Activated CD4-positive, alpha-beta T cell treated with anti-CD3 and anti-CD28 coated beads, Interleukin-2, Interleukin-4, amounts not matched to agents 100 ng/mL and 50 ng/mL, durations not matched to agents 16 hours and 8 hours (primary cell): Measurements from ENCODE around the gene THSD4.
"Not testable (repeated sequence)": the region's sequence is repeated elsewhere in the genome, so short reads cannot be mapped to it uniquely, and the experiment has no call there.

Experiments used
- DNase-seq: peaks from one replicate; pipeline ENCODE4 v3.0.0-alpha.2; 2020; ENCODE audit warnings: low spot score

THSD4 gene

DNA sequence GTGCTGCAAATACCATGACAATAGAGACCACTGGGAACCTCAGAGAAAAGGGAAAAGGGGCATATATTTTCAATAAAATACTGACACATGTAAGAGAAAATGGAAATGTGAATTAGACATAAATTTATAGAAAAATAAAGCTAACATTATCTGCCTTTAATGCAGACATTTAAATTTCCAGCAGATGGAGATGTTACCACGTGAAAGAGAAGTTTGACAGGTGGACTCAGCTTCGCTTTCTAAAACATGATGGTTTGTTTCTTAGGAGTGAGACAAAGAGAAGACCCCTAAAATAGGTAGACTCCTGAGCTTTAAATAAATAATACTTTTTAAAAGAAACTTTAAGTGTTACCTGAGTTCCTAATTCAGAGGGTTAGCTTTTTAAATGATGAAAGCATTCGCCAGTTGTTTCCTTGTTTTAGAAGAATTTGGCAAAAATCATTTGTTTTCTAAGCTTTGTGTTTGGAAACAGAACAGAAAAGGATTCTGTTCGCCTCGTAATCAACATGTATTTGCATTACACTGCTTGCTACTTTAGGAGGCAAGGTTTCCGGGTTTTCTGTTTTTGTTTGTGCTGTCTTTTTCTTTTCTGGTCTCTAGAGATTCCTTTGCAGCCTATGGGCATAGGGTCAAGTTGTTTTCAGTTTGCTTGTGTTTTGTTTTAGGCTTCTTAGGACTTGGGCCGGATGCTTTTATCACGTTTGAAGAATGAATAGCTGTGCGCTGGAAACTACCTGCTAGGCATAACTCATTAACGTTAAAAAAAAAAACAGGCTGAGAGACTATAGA lies 271.4 kb downstream of the THSD4 start:
- DNase-seq: no peak

DNA sequence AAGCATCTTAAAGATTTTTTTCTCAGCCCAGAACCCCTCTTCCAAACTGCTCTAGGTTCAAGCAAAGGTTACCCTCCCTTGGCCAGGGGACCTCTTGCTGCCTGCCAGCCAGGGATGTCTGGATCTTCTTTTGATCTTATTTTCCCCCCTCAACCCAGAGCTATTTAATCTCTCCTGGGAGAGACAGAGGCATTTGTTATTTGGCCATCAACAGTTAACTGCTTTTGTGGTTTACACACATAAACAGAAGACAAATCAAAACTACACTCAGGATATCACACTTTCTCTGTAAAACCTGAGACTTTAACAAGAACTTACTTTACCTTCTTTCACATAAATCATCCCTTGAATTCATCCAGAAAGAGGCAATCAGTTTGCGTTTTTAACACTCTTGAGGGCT lies 272.5 kb downstream of the THSD4 start:
- DNase-seq: no peak

DNA sequence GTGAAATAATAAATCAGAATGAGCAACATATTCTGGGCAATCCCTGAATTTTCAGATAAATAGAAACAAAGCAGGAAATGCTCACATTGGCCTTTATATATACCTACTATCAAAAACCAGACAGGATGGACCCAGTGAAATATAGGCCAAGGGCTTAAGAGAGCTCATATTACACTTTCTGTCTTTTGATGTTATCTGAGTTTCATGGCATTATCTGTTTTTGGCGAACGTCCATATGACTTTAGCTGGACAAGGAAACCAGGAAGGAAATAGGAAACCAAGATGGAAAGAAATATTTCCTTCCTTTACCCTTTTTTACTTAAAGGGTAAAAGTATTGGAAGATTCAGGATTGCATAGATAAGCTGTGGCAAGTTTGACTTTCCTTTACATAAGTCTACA lies 274.8 kb downstream of the THSD4 start:
- DNase-seq: no peak

DNA sequence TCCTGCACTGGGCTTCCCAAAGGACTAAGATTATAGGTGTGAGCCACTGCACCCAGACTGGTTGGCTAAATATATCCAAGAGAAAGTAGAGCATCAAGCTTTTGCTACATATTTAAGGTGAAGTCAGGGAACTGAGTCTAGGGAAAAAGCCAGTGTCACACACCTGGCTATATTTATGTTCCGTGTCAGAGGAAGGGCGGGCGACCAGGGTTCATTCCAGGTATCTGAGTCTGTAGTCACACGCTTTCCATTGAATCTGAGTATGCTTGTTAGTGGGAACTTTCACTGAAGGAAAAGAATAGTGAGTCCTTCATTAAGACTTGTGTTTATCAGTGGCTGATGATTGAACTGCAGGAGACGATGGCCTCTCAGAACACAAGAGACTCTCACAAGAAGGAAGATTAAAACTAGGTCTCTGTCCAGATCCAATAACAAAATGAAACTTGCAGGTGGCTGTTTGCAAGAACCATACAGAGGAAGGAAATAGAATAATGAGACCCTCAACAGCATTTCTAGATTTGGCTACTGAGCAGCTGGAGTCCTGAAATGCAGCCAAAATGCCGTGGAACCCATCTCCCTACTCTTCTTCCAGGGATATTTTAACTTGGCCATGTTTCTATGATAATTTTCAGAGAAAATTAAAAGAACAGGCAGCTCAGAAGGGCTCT lies 276.3 kb downstream of the THSD4 start:
- DNase-seq: no peak

DNA sequence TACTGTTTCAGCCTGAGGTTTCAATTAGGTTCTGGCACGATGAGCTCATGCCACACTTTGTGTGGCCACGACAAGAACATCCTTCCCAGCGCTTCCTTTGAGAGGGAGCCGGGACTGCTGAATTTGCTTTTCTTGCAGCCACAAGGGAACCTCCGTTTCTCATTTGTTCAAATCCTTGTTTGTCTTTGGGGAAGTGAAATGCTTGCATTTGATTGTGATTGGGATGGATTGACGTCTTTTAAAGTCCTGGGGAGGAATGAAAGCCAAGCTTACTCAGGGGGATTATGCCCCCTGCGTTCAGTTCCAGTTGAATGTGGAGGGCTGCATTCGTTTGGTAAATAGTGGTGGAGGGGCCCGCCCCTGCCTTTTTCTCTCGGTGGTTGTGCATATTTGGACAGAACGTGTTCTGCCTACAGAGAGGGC lies 277.6 kb downstream of the THSD4 start:
- no peak for DNase-seq

DNA sequence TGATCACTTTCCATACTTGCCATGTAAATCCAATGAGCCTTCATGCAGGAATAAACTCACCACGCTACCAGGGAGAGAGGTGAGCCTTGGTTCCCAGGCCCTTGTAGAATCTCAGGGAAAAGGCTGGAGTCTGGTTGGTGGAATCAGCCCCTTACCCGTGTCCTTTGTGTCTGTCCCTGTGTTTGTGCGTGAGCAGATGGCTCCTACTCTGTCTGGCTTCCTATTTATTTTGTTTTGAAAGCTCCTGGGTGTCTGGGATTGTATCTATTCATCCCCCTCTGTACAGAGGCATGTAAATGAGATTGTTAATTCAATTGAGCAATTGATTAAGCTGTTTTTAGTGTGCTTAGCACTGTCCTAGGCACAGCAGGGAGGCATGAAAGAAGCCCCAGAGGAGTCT lies 278.1 kb downstream of the THSD4 start:
- no peak for DNase-seq

DNA sequence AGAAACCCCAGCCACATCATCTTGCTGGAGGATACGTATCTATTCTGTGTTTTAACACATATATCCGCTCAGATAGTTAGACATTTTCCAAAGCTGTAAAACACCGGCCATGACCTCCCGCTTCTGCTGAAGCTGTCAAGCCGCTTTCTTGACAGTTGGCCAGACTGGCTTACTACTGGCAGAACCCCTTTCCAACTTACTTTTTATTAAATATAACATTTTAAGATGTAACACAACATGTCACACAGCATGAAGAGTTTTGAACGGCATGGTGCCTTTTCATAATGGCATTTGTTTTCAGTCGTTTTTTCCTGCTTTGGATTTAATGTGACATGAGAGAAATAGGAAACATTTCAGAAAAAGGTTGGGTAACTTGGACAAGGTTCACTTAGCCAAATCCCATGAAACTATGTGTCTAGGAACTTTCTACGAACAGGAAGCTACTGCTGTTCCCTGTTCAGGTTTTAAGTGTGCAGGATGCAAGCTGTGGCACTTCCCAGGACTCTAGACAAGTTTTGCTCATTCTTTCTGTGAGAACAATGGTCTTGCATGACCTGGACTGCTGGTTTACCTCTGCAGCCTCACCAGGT lies 281.4 kb downstream of the THSD4 start:
- no peak for DNase-seq

DNA sequence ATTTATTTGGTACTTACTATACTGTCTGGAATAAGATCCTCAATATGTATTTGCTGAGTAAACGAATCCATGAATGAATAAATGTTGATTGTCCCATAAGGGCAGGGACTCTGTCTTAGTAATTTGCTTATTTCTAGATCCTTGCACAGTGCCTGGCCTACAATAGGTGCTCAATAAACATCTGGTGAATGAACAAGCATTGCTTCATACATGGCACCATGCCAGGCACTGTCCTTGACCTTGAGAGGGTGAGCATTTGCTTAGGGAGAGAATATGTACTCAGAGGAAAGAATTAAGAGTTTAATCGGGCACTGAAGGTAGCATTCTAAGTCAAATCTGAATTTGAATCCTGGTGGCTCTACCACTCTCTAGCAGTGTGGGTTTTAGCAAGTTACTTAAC lies 282.1 kb downstream of the THSD4 start:
- no peak for DNase-seq

DNA sequence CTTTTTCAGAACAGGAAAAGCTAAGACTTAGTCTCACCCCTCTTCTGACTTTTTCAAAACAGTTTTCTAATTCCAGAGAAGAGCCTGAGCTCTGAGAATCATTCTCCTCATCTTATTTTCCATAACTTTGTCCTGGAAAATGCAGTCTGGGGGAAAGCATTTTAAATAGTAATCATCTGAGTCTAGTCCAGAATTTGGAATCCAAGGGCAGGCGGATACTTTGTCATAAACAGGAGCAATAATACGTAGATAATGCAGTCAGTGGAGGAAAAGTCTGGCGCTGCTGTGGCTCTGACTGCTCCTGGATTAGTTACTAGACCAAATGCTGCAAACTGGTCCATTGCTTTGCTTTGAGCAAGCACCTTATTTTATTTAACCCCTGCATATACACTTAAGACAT lies 285.0 kb downstream of the THSD4 start:
- no peak for DNase-seq

DNA sequence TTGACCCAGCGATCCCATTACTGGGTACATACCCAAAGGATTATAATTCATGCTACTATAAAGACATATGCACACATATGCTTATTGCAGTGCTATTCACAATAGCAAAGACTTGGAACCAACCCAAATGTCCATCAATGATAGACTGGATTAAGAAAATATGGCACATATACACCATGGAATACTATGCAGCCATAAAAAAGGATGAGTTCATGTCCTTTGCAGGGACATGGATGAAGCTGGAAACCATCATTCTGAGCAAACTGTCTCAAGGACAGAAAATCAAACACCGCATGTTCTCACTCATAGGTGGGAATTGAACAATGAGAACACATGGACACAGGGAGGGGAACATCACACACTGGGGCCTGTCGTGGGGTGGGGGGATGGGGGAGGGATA lies 286.5 kb downstream of the THSD4 start:
- DNase-seq: not testable (repeated sequence)

DNA sequence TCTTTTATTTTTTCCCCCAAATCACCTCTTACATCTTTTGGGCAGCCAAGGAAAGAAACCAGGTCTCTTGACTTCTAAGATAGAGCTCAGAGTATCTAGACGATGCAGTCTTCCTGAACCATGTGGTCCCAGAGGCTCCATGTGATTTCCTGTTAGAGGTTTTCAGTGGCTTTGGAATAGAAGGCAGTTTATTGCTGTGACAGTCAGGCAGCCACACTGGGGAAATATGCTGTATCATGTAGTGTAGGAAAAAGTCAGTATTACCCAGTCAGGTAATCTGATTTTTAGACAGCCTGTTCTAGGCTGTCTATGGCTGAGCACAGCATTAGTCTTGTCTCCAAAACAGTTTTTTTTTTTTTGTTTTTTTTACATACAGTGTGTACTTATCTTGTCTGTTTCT lies 294.3 kb downstream of the THSD4 start:
- no peak for DNase-seq

DNA sequence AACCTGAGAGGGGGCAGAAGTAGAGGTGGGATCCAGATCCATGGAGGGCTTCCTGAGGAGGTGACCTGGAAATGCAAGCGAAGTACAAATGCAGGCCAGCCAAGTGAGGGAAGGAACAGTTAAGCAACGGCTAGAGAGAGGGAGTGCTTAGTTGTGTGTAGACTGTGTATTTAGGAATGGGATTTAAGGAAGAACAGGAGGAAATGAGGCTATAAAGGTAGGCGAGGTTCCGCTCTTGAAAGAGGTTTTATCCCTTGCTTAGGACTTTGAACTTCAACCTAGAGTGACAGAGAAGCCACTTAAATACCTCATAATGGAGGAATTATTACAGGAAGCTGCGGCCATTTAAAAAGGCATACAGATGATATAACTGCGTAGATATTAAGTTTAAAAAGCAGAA lies 295.1 kb downstream of the THSD4 start:
- no peak for DNase-seq

DNA sequence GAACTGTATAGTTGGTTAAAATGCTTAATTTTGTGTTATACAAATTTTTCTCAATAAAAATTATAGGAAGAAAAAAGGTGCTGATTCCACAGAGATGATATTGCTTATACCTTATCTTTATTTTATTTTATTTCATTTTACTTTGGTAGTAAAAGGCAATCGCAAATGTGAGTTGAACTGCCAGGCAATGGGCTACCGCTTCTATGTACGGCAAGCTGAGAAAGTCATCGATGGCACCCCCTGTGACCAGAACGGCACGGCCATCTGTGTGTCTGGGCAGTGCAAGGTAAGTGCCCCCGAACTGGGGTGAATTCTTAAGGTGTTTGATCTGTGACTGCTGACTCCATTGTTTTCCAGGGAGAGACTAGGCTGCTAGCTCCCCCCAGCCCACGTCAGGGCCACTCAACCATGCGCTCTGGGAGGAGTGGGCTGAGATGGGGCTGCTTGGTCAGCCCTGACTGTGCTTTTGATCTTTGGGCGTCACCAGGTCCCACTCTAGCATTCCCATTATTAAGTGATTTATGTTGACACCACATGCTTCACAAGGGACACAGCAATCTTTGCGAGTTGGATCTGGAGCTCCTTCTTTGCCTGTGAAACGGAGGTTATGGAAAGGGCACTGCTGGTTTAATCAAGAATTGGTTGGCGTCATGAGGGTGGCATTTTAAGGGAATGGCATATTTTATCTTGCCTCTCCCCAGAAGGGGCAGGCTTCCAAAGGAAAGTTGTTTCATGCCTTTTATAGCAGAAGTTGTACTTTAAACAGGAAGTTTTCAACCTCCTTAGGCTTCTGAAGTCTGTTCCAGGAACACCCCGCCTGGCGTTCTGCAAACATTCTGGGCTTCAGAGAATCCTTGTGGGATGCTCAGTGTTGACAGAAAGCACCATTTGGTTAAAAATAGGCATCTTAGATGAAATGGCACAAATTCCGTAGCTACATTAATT lies 296.5 kb downstream of the THSD4 start:
- no peak for DNase-seq

DNA sequence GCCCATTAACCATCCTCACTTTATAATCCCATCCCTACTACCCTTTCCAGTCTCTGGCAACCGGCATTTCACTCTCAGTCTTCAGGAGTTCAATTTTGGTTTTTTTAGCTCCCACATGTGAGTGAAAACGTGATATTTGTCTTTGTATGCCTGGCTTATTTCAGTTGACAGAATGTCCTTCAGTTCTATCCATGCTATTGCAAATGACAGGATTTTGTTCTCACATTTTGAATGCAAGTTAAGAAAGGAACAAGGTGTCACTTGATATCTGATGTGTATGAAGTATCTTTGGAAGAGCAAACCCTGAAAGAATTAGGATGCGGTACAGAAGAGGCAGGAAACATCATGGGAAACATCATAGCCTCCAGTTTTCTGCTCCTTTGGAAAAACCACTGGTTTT lies 298.1 kb downstream of the THSD4 start:
- DNase-seq: no peak

DNA sequence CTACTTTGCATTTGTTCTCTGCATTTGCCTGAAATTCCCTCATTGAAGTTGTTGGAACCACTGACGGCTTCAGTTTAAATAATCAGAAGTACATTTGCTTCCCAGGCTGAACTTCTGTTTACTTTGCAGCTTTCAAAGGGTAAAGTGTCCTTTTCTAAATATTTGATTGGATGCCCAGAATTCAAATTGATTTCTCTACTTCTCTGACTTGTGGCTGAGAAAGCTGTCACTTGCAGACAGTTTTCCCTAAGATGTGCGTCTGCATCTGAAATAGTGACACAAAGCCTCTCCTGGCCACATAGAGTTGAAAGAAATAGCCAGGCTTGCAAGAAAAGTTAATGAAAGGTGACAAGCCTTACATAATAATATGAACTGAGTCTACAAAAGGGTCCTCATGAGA lies 299.6 kb downstream of the THSD4 start:
- no peak for DNase-seq

DNA sequence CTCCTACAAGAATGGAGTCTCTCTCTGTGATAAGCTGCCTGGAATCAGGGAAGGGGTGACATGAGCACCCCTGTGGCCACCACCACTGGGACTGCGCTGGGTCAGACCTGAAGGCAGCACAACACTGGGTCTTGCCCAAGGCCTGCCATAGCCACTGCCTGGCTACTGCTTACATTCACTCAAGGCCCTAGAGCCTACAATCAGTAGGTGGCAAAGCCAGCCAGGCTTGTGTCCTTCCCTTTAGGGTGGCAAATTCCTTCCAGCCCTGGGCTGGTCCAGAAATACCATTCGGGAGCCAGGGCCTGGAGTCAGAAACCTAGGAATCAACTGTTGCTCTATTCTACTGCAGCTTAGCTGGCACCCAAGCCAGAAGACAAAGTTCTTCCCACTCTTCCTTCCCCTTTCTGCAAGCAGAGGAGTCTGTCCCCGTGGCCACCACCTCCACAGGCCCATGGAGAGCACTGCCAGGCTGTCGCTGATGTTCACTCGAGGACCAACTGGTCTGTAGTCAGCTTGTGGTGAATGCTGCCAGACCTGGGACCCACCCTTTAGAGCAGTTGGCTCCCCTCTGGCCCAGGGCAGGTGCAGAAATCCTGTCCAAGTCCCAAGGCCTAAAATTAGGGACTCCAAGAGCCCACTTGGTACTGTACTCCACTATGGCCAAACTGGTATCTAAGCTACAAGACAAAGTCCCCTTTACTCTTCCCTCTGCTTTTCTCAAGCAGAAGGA lies 307.4 kb downstream of the THSD4 start:
- DNase-seq: no peak

DNA sequence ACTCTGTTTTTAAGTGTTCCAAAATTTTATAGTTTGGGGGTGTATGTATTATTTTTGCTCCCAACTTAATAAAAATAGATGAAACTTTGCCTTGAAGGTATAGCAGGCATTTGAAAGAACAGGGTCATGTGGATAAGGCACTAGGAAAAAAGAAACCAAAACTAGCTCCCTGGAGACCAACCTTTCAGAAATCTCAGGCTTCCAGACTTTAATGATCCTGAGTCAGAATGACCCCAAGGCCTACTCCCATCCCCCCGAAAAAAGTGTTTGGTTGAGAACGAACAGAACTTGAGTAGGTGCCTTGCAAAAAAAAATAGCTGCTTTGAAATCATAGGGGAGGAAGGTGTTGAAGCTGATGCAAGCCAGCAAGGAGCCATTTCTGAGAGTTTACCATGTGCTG lies 309.5 kb downstream of the THSD4 start:
- no peak for DNase-seq

DNA sequence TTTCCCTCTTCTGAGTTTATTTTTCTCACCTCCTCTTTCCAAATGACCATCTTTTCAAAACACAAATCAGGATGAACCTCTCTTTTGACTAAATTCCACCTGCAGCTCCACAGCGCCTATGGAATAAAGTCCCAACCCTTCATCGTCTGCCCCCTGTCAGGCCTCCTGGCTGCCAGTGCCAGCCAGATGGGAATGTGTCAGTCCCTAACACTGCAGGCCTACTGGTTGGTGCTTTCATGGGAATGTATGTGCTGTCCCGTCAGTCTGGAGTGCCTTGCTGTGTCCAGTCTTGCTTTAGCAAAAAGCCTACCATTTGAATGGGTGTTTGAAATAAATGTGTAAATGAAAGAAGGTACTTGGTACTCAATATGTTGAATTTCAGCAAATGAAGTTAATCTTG lies 310.1 kb downstream of the THSD4 start:
- DNase-seq: no peak

DNA sequence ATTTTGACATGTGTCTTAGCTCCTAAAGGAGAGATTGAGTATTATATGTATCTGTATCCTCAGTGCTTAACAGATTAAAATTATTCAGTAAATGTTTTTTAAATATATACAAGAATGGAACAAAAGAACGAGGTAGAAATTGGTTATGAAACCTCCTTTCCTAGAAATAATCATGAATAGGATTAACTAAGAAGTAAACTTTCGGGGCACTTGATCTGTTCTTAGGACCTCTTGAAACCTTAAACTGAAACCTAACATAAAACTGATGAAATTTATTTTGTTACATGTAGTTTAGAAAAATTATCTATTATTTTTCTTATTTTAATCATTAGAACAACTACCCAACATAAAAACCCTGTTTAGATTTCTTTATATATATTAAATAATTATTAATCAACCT lies 311.5 kb downstream of the THSD4 start:
- DNase-seq: no peak

DNA sequence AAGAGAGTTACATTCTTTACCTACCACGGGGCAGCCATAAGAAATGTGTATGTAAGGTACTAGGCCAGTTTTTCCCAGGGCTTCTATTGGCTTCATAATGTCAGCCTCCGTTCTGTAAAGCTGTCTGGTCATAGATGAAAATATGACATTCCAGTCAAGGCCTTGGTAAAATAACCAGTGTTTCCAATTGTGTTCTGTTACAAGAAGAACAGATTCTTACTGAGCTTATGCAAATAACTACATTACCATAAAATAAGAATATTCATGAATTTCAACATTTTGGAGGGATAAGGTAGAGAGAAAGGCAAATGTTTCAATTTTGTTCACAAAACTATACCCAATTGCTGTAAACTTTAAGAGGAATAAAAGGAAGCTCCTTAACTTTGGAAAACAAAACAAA lies 315.5 kb downstream of the THSD4 start:
- DNase-seq: no peak
